ENCODE data around the gene ADAMTSL3.

DNA sequence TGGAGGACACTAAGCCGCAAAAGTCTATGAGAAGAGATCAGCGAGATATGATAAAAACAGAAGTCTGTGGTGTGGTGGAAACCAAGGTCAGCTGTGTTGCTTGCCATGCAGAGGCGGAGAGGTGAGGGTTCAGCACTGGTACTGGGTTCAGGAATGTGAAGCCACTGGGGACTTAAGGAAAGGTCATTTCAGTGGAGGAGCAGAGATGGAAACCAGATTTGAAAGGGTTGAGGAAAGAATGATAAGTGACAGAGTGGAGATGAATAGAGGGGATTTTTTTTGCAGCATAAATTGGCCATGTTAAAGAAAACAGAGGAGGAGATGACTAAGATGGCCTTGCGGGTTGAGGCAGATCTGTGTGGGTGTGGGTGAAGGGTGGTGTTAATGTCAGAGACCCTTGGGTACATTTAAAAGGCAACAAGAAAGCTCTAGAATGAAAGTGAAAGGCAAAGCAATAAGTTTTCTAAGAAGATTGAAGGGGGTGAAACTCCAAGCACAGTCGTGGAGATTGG is 265.5 kb downstream of the ADAMTSL3 start:
- TF ChIP-seq EZH2 (IDR thresholded peaks at IDR 0.05; ENCODE audit: borderline replicate concordance, insufficient read depth, low read length, poor library complexity, severe bottlenecking): no peak
- TF ChIP-seq, protein P1, sequence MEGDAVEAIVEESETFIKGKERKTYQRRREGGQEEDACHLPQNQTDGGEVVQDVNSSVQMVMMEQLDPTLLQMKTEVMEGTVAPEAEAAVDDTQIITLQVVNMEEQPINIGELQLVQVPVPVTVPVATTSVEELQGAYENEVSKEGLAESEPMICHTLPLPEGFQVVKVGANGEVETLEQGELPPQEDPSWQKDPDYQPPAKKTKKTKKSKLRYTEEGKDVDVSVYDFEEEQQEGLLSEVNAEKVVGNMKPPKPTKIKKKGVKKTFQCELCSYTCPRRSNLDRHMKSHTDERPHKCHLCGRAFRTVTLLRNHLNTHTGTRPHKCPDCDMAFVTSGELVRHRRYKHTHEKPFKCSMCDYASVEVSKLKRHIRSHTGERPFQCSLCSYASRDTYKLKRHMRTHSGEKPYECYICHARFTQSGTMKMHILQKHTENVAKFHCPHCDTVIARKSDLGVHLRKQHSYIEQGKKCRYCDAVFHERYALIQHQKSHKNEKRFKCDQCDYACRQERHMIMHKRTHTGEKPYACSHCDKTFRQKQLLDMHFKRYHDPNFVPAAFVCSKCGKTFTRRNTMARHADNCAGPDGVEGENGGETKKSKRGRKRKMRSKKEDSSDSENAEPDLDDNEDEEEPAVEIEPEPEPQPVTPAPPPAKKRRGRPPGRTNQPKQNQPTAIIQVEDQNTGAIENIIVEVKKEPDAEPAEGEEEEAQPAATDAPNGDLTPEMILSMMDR (IDR thresholded peaks at IDR 0.05; ENCODE audit: poor library complexity, severe bottlenecking): no peak
- no peak for TF ChIP-seq MXI1 (conservative IDR thresholded peaks at IDR 0.05; ENCODE audit: poor library complexity, severe bottlenecking)
- no peak for TF ChIP-seq POLR2AphosphoS5 (IDR thresholded peaks at IDR 0.05)
- no peak for TF ChIP-seq REST (IDR thresholded peaks at IDR 0.05; ENCODE audit: borderline replicate concordance)
- TF ChIP-seq TAF1 (IDR thresholded peaks at IDR 0.05; ENCODE audit: low read depth): no peak

Data from neural cell (in vitro differentiated cells).